NCI-H2171 (cell line): ENCODE results near the gene CDK19.

Experiments
- DNase-seq: peaks from one replicate; lab custom pipeline; 2025; lab: John Stamatoyannopoulos, UW

CDK19 gene

DNA sequence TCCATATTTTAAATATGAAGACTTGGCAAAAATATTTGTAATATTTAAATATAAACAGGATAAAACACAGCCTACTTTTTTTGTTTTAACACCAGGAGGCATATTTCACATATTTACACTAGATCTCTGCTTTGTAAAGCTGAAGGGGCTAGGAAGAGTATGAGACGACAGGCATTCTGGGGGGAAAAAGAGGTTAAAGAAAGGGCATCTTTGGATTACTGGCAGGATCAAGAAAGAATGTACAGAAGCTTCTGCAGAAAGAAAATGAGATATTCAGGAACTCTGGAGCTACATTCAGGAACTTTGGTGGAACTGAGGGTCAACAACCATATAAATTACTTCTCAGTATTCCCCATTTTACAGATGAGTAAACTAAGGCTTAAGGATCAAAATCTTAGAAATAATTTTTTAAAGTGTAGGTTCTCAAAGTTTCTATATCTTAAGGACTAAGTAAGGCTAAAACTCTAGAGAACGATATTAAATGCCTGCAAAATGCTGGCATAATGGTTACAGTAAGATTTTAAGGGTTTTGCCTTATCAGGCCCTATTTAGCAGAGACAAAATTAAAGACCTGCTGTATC is 156.5 kb downstream of the CDK19 start:
- no peak for DNase-seq

GRCh38 chr6:110656492-110656891 is 158.8 kb downstream of the CDK19 start:
- no peak for DNase-seq

GRCh38 chr6:110655821-110656220 is 159.4 kb downstream of the CDK19 start:
- no peak for DNase-seq

DNA sequence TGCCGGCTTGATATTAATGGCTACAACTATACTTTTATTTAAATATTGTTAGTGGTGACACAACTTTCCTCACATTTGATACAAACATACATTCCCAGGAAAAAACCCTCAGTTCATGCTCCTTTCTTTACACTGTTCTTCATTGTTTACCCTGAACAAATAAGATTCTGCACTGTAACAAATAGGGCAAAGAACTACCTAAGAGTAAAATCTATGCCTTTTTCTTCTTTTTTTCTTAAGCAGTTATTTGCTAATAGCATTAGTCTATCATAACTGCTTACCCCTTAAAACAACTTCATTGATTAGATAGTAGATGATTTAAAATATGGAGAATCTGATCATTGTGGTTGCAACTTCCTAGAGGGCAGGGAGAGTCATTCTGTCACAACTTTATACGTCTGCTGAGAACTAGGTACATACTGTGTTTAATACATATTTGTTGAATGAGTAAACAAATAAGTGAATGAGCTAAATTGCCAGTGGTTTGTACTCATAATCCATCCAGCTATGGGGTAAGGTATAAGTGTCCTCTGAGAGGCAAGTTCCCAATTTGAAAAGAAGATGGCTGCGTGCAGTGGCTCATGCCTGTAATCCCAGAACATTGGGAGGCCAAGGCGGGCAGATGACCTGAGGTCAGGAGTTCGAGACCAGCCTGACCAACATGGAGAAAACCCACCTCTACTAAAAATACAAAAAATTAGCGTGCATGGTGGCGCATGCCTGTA is 161.0 kb downstream of the CDK19 start:
- DNase-seq: no peak

DNA sequence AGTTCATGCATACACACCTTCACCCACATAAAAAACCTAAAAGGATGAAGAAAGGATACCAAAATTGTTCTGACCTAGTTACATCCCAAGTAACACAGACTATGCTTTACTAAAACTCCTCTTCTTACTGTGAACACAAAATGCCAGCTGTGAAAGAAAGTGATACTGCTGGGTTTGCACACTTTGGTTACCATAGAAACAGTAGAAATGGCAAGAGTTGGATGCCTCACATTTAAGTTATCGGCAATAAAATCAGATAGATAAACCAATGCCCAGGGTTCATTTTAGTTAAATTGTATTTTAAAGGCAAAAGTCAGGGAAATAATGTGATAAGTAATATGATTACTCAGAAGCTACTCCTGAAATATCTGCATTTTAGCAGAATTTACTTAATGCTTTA is 161.9 kb downstream of the CDK19 start:
- DNase-seq: peak; percentile 31

GRCh38 chr6:110652520-110652919 is 162.7 kb downstream of the CDK19 start:
- no peak for DNase-seq

DNA sequence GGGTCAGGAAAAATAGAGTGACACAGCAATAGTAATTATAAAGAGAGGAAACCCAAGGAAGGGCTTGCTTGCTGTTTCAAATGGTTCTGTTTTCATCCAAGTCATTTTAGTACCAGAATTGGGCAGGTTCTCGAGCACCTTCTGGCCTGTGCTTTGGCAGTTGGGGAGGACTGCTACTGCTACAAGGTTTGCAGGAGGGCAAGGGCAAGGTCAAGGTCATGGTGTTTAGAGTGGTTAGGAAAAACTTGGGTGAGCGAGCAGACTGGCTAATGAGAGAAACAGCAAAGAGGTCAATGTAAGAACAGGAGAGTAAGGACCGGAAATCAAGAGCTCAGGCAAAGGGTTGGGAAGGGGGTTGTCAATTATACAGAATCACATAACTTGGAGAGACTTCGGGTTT is 164.5 kb downstream of the CDK19 start:
- no peak for DNase-seq

- DNase-seq: no peak
Measured at GRCh38 chr6:110649704-110650103, 165.6 kb downstream of the CDK19 start.

- DNase-seq: no peak
Measured at GRCh38 chr6:110646951-110647910, 168.0 kb downstream of the CDK19 start.

- no peak for DNase-seq
Measured at GRCh38 chr6:110646419-110646698, 168.9 kb downstream of the CDK19 start.

GRCh38 chr6:110645685-110646418 is 169.4 kb downstream of the CDK19 start:
- no peak for DNase-seq

- DNase-seq: no peak
Measured at GRCh38 chr6:110643175-110643574, 172.1 kb downstream of the CDK19 start.

- no peak for DNase-seq
Measured at GRCh38 chr6:110642711-110643110, 172.6 kb downstream of the CDK19 start.

DNA sequence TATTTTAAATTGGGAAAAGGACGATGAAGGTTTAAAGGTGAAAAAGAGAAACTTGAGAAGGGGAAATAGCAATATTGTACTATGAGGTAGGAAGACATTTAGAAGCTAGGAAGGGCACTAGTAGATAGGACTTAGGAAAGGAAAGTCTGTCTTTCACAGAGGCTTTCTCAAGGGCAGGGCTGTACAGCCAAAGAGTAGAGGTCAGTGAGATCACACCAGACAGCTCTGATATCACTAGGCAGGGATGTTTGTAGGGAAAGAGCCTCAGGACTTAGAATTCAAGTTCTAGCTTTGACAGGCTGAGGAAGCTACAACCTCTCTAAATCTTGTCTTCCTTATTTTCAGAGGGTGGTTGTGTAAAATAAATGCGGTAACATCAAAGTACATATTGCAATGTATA is 178.5 kb downstream of the CDK19 start:
- DNase-seq: no peak

DNA sequence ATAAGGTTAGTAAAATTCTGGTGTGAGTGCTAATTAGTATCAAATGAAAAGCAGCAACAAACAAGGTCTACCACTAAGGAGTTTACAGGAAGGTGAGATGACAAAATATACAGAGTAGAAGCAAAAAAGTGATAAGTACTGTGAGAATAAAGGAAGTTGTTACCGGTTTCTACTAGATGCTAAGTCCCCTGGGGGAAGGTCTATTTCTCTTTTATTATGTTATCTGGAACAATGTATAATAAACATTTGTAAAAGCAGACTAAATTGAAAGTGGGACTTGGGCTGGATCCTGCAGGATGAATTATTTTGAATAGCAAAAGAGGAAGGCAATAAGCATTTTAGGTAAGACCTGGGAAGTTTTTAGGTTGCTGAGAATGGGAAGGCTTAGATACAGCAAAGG is 180.2 kb downstream of the CDK19 start:
- no peak for DNase-seq

- no peak for DNase-seq
Measured at GRCh38 chr6:110633731-110634213, 181.5 kb downstream of the CDK19 start.

- peak; percentile 90 for DNase-seq
Measured at GRCh38 chr6:110629153-110629552, 186.1 kb downstream of the CDK19 start.

DNA sequence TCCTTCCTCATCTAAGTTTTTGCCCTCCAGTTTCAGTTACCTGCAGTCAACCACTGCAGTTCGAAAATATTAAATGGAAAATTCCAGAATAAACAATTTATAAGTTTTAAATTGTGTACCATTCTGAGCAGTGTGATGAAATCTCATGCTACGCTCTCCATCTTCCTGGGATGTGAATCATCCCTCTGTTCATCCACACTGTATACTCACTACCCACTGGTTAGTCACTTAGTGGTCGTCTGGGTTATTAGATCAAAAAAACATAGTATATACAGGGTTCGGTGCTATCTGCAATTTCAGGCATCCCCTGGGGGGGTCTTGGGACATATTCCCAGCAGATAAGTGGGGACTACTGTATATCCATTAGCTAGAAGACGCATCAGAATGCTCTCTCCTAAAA is 186.9 kb downstream of the CDK19 start:
- DNase-seq: no peak

- DNase-seq: no peak
Measured at GRCh38 chr6:110626442-110626841, 188.8 kb downstream of the CDK19 start.

DNA sequence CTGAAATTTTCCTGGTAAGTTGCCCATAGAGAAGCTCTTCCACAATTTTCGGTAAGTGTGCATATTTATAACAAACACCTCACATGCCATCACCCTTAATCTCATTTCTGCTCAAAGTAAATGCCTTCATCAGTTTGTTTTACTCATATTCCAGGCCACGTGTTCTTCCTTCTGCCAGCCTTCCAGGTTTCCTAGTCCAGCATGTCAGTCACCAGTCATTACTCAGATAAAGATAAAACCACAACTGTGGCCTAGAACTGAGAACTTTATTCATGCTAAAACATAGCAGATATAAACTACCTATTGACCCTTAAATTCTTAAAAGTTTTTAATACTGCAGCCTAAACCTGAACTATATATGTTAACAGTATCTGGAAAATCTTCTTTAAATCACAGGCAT is 189.4 kb downstream of the CDK19 start:
- DNase-seq: no peak

- DNase-seq: no peak
Measured at GRCh38 chr6:110622912-110623578, 192.2 kb downstream of the CDK19 start.

GRCh38 chr6:110621061-110621460 is 194.2 kb downstream of the CDK19 start:
- DNase-seq: no peak
